IMR-90 (cell line): Measurements from ENCODE around the gene FAT1. TPM values are rescaled to one million over a fixed set of nuclear protein-coding genes. Genes with fewer than 3 reads are reported as not detected.
A peak's percentile ranks its signal among the peaks of the same experiment; 100 is the strongest.

ENCODE experiments used
- ATAC-seq: fragments of 200-7000 bp; cut with Tn5 transposase; 2 replicates; pipeline ENCODE4 v1.9.1; 2020; ENCODE audit warnings: low read depth, mild to moderate bottlenecking, moderate library complexity
- BruUV-seq: library from RNA; stranded (reverse); fragments of 400-500 nt; replicated peaks from 2 replicates; lab custom pipeline; 2021; lab: Mats Ljungman, UMichigan
- CTCF ChIA-PET: fragments of 300-600 bp; formaldehyde crosslinking; extraction: SDS; loops from one replicate; lab custom pipeline; 2021; ENCODE audit warnings: antibody characterized with exemption; lab: Yijun Ruan, JAX
- POLR2A ChIA-PET: fragments of 300-600 bp; sonication (Branson Sonifier 250); formaldehyde crosslinking; loops from one replicate; lab custom pipeline; 2022; ENCODE audit warnings: antibody characterized with exemption; ENCODE audit not compliant: unreplicated experiment; lab: Charles Lee
- DNase-seq: peaks from one replicate; pipeline ENCODE4 v3.0.0; 2013
- H2AFZ ChIP-seq: replicated peaks from 2 replicates; pipeline ENCODE3; 2013; ENCODE audit warnings: low read length, mild to moderate bottlenecking; ENCODE audit not compliant: poor library complexity
- H2AK5ac ChIP-seq: 2 replicates; pipeline ENCODE4 v1.6.1; 2013; ENCODE audit warnings: low read depth, low read length, inconsistent platforms
- H2AK9ac ChIP-seq: replicated peaks from 2 replicates; pipeline ENCODE3; 2013; ENCODE audit warnings: mild to moderate bottlenecking, low read depth, low read length, moderate library complexity; ENCODE audit not compliant: poor library complexity
- H2BK120ac ChIP-seq: 2 replicates; pipeline ENCODE4 v1.6.1; 2013; ENCODE audit warnings: low read depth, low read length, inconsistent platforms
- H2BK15ac ChIP-seq: 3 replicates; pipeline ENCODE4 v1.6.1; 2013; ENCODE audit warnings: low read depth, low read length, inconsistent platforms
- H2BK20ac ChIP-seq: 2 replicates; pipeline ENCODE4 v1.6.1; 2013; ENCODE audit warnings: low read depth, mild to moderate bottlenecking, inconsistent platforms, low read length, moderate library complexity
- H2BK5ac ChIP-seq: 2 replicates; pipeline ENCODE4 v1.6.1; 2013; ENCODE audit warnings: mild to moderate bottlenecking, low read depth, low read length, inconsistent platforms; ENCODE audit not compliant: poor library complexity, severe bottlenecking
- H3K14ac ChIP-seq: replicated peaks from 2 replicates; pipeline ENCODE4 v1.6.1; 2013; ENCODE audit warnings: low read depth, low read length, inconsistent platforms
- H3K18ac ChIP-seq: 2 replicates; pipeline ENCODE4 v1.6.1; 2013; ENCODE audit warnings: low read depth, low read length, control low read depth
- H3K23ac ChIP-seq: 2 replicates; pipeline ENCODE4 v1.6.1; 2013; ENCODE audit warnings: low read depth, low read length, inconsistent platforms
- H3K27ac ChIP-seq: 2 replicates; pipeline ENCODE4 v1.5.1; 2013; ENCODE audit warnings: mild to moderate bottlenecking, control low read depth, low read length; ENCODE audit not compliant: insufficient read depth
- H3K27me3 ChIP-seq: 2 replicates; pipeline ENCODE4 v1.6.1; 2013; ENCODE audit warnings: low read length; ENCODE audit not compliant: control insufficient read depth, insufficient read depth
- H3K36me3 ChIP-seq: 2 replicates; pipeline ENCODE4 v1.6.1; 2013; ENCODE audit warnings: low read length, mixed read lengths; ENCODE audit not compliant: control insufficient read depth, insufficient read depth
- H3K4ac ChIP-seq: 2 replicates; pipeline ENCODE4 v1.6.1; 2013; ENCODE audit warnings: low read depth, low read length, inconsistent platforms
- H3K4me1 ChIP-seq: 2 replicates; pipeline ENCODE4 v1.6.1; 2013; ENCODE audit warnings: low read length, mixed read lengths; ENCODE audit not compliant: control insufficient read depth, insufficient read depth
- H3K4me2 ChIP-seq: 2 replicates; pipeline ENCODE4 v1.6.1; 2013; ENCODE audit warnings: low read depth, mild to moderate bottlenecking, control low read depth, low read length, moderate library complexity
- H3K4me3 ChIP-seq: 2 replicates; pipeline ENCODE4 v1.5.1; 2013; ENCODE audit warnings: low read depth, mild to moderate bottlenecking, control low read depth, low read length, moderate library complexity; ENCODE audit not compliant: insufficient read depth
- H3K56ac ChIP-seq: 2 replicates; pipeline ENCODE4 v1.6.1; 2013; ENCODE audit warnings: low read length, inconsistent platforms; ENCODE audit not compliant: insufficient read depth; ENCODE audit errors: extremely low read depth
- H3K79me1 ChIP-seq, 2 experiments: 2 replicates each; pipeline ENCODE4 v1.6.1; 2013; ENCODE audit warnings: low read length in 2 of 2, inconsistent platforms in 1 of 2, low read depth in 1 of 2
- H3K9ac ChIP-seq: 2 replicates; pipeline ENCODE4 v1.6.1; 2013; ENCODE audit warnings: low read depth, low read length, control low read depth
- H3K9me1 ChIP-seq: 2 replicates; pipeline ENCODE4 v1.6.1; 2013; ENCODE audit warnings: low read length, inconsistent platforms; ENCODE audit not compliant: insufficient read depth
- H3K9me3 ChIP-seq: 2 replicates; pipeline ENCODE4 v1.6.1; 2013; ENCODE audit warnings: low read length; ENCODE audit not compliant: control insufficient read depth, insufficient read depth
- H4K20me1 ChIP-seq: 2 replicates; pipeline ENCODE4 v1.6.1; 2013; ENCODE audit warnings: low read length, inconsistent platforms; ENCODE audit not compliant: insufficient read depth
- H4K5ac ChIP-seq: 2 replicates; pipeline ENCODE4 v1.6.1; 2013; ENCODE audit warnings: mild to moderate bottlenecking, low read depth, low read length, control low read depth
- H4K8ac ChIP-seq, 2 experiments: 2 replicates each; pipeline ENCODE4 v1.6.1; 2013; ENCODE audit warnings: low read depth in 2 of 2, low read length in 2 of 2, control low read depth in 1 of 2, inconsistent platforms in 1 of 2
- H4K91ac ChIP-seq: 2 replicates; pipeline ENCODE4 v1.6.1; 2013; ENCODE audit warnings: low read depth, low read length, inconsistent platforms; ENCODE audit not compliant: insufficient read depth
- BHLHE40 ChIP-seq: fragments of 150-350 bp; IDR thresholded peaks from 2 replicates; pipeline ENCODE4 v1.6.1; 2016; ENCODE audit warnings: mild to moderate bottlenecking, low read depth, low read length
- CEBPB ChIP-seq: IDR thresholded peaks from 2 replicates; pipeline ENCODE4 v1.6.1; 2012; ENCODE audit warnings: low read depth, low read length, improper control_type of control experiment
- CHD1 ChIP-seq: IDR thresholded peaks from 2 replicates; pipeline ENCODE4 v1.6.1; 2012; ENCODE audit warnings: low read depth, low read length, improper control_type of control experiment
- FOS ChIP-seq: fragments of 150-350 bp; IDR thresholded peaks from 2 replicates; pipeline ENCODE4 v1.6.1; 2016; ENCODE audit warnings: low read depth, low read length
- MAFK ChIP-seq: IDR thresholded peaks from 2 replicates; pipeline ENCODE4 v1.6.1; 2012; ENCODE audit warnings: low read depth, low read length, improper control_type of control experiment
- MXI1 ChIP-seq: IDR thresholded peaks from 2 replicates; pipeline ENCODE4 v1.6.1; 2012; ENCODE audit warnings: low read depth, mild to moderate bottlenecking, low read length, moderate library complexity, borderline replicate concordance
- NFE2L2 ChIP-seq: fragments of 150-350 bp; IDR thresholded peaks from 2 replicates; pipeline ENCODE4 v1.6.1; 2016; ENCODE audit warnings: low read depth, mild to moderate bottlenecking, low read length
- POLR2A ChIP-seq: IDR thresholded peaks from 2 replicates; pipeline ENCODE4 v1.6.1; 2012; ENCODE audit warnings: mild to moderate bottlenecking, low read depth, low read length
- RAD21 ChIP-seq: IDR thresholded peaks from 2 replicates; pipeline ENCODE4 v1.6.1; 2012; ENCODE audit warnings: low read length, improper control_type of control experiment
- RCOR1 ChIP-seq: IDR thresholded peaks from 2 replicates; pipeline ENCODE4 v1.6.1; 2012; ENCODE audit warnings: mild to moderate bottlenecking, low read length, improper control_type of control experiment; ENCODE audit not compliant: insufficient replicate concordance
- RFX5 ChIP-seq: IDR thresholded peaks from 2 replicates; pipeline ENCODE4 v1.8.0; 2012; ENCODE audit warnings: low read depth, mild to moderate bottlenecking, low read length, moderate library complexity
- SMC3 ChIP-seq: fragments of 150-350 bp; IDR thresholded peaks from 2 replicates; pipeline ENCODE4 v1.6.1; 2016; ENCODE audit warnings: low read depth, mild to moderate bottlenecking, antibody characterized with exemption, low read length, moderate library complexity
- WGBS, 2 experiments: methylation state at CpG; one replicate each; pipeline versions ENCODE4 v1.1.5 to v1.1.7; 2013; ENCODE audit warnings: missing lambda C conversion rate in 2 of 2; ENCODE audit not compliant: insufficient read length in 1 of 2; ENCODE audit errors: extremely low coverage in 2 of 2; 5-methylcytosine and 5-hydroxymethylcytosine counted together
- dilution Hi-C: fragments of 300-500 bp; cut with HindIII; formaldehyde crosslinking; loops from one replicate; pipeline ENCODE4 v1.14.3; 2018; ENCODE audit warnings: low sequenced_read_pairs; ENCODE audit not compliant: unreplicated experiment
- in situ Hi-C: fragments of 300-500 bp; cut with MboI; formaldehyde crosslinking; loops from 3 replicates; pipeline ENCODE4 v1.14.3; 2019; ENCODE audit warnings: low sequenced_read_pairs, inconsistent platforms, mixed read lengths
- intact Hi-C: fragments of 100-400 bp; cut with micrococcal nuclease; formaldehyde crosslinking; loops from 2 replicates; pipeline ENCODE4 v1.10.0; 2022
- polyA plus RNA-seq, 3 experiments: library from polyadenylated mRNA; depleted of rRNA; stranded (reverse); fragments of >200 nt; gene quantifications; 2 replicates each; pipeline ENCODE4 v1.2.3, GENCODE V29; 2012; ENCODE audit warnings: low replicate concordance in 1 of 3
- total RNA-seq: library from RNA; depleted of rRNA; stranded (reverse); fragments of >200 nt; gene quantifications from 2 replicates; pipeline ENCODE4 v1.2.3, GENCODE V29; 2012
- TF ChIP-seq, protein P1 (sequence below): fragments of 150-350 bp; IDR thresholded peaks from 2 replicates; pipeline ENCODE4 v1.6.1; 2016; ENCODE audit warnings: low read depth, mild to moderate bottlenecking, low read length, moderate library complexity, borderline replicate concordance
- TF ChIP-seq, protein P2 (sequence below): conservative IDR thresholded peaks from 2 replicates; pipeline ENCODE4 v1.5.1; 2012; ENCODE audit warnings: mild to moderate bottlenecking, low read depth, low read length, improper control_type of control experiment

Gene FAT1
- total and polyA plus RNA-seq, 2 of the 4 experiments (the other 2 are of a cell fraction), result 156 to 519 TPM

DNA sequence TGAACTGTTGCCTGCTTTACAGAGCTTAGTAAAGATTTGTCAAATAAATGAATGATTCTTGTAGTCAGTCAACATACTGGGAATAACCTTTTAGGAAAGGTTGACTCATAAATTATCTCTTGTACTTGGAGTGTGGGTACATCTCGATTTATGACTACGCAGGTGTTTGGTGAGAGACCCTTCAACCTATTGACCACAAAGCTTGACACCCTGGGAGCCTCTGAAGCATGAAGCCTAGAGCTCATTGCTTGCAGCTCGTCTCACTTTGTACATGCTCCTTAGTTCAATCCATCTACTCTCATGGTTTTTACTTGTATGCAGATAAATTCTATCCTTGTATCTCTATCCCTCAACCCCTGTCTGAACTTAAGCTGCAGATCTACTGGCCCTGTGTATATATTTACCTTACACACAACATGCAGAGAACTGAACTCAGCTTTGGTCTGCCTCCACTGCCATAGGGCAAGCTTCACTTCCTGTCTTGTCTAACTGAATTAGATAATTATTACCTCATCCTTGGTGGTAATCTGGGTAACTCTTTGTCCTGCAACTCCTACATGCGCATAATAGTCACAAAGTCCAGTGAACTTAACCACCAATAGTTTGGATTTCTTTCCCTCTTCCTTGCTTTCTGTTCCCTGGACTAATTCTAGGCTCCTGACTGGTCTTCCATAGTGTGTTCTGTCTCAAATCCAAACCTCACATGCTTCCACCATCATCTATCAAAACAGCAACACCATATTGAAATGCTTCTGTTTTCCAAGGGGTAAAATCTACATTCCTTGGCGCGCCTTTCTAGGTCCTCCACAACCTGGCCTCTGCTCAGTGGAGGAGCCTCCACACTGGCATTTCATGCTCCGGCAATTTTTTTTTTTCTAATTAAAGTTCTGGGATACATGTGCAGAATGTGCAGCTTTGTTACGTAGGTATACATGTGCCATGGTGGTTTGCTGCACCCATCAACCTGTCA is 32.2 kb upstream of the FAT1 start:
- no peak overlapping the region for H2AK9ac ChIP-seq
- no peak overlapping the region for H3K9ac ChIP-seq
- no peaks in the 10 kb centered on the region for H3K79me1 ChIP-seq
- no peaks in the 10 kb centered on the region for H3K27me3 ChIP-seq
- no peak overlapping the region; the same call in 2 of the 3 replicates for H2BK15ac ChIP-seq
- BruUV-seq, result no TSS peak
- dilution Hi-C loops (no loop called here), in situ Hi-C loops (no loop called here), intact Hi-C loops (no loop called here)
- ChIA-PET POLR2A (no interaction called here), CTCF (interaction anchor here (0.6 to 1.2 kb wide), 2 partner anchors 9 to 75 kb away, joined by 3 read pairs; no protein-coding TSS in a partner anchor)
- H2AFZ ChIP-seq, result no peak overlapping the region
- H3K14ac ChIP-seq, result 0 out of 2 replicates have a peak overlapping the region, but pooled peaks have one; percentile 10
- H4K20me1 ChIP-seq, result no peaks in the 10 kb centered on the region
- H4K8ac ChIP-seq, result no peak overlapping the region
- H4K91ac ChIP-seq, result no peak overlapping the region
- peak overlapping the region; percentile 26; the same call in 1 of the 2 replicates for H4K5ac ChIP-seq
- no peak overlapping the region for H3K23ac ChIP-seq
- no peak overlapping the region for H2BK5ac ChIP-seq
- no peaks in the 10 kb centered on the region for H3K36me3 ChIP-seq
- ATAC-seq (no peak; the same call in 1 of the 2 replicates), DNase-seq (peak; percentile 22)
- no peak overlapping the region for H3K18ac ChIP-seq
- peaks cover 3% of the 10 kb centered on the region for H3K4me1 ChIP-seq
- 100% methylated on average over 2 of the region's 8 CpGs; no CpG with 5 or more reads in 1 of the 2 experiments for WGBS, 2 experiments
- H3K4me3 ChIP-seq, result no peak overlapping the region
- H3K27ac ChIP-seq, result no peak overlapping the region
- H2BK20ac ChIP-seq, result no peak overlapping the region
- H3K4ac ChIP-seq, result no peak overlapping the region
- no peak overlapping the region for H3K56ac ChIP-seq
- H2AK5ac ChIP-seq, result no peak overlapping the region
- no peaks in the 10 kb centered on the region for H3K9me3 ChIP-seq
- H3K9me1 ChIP-seq, result no peaks in the 10 kb centered on the region; the same call in 1 of the 2 replicates
- no peak overlapping the region for H3K4me2 ChIP-seq
- H2BK120ac ChIP-seq, result no peak overlapping the region
- TF ChIP-seq NFE2L2, result no peak
- TF ChIP-seq MAFK, result no peak
- no peak for TF ChIP-seq POLR2A
- TF ChIP-seq BHLHE40, result no peak
- TF ChIP-seq, protein P1, sequence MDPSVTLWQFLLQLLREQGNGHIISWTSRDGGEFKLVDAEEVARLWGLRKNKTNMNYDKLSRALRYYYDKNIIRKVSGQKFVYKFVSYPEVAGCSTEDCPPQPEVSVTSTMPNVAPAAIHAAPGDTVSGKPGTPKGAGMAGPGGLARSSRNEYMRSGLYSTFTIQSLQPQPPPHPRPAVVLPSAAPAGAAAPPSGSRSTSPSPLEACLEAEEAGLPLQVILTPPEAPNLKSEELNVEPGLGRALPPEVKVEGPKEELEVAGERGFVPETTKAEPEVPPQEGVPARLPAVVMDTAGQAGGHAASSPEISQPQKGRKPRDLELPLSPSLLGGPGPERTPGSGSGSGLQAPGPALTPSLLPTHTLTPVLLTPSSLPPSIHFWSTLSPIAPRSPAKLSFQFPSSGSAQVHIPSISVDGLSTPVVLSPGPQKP, result no peak
- TF ChIP-seq CHD1, result no peak
- no peak for TF ChIP-seq RFX5
- TF ChIP-seq FOS, result no peak
- no peak for TF ChIP-seq MXI1
- TF ChIP-seq RAD21, result no peak
- TF ChIP-seq RCOR1, result no peak
- TF ChIP-seq, protein P2, sequence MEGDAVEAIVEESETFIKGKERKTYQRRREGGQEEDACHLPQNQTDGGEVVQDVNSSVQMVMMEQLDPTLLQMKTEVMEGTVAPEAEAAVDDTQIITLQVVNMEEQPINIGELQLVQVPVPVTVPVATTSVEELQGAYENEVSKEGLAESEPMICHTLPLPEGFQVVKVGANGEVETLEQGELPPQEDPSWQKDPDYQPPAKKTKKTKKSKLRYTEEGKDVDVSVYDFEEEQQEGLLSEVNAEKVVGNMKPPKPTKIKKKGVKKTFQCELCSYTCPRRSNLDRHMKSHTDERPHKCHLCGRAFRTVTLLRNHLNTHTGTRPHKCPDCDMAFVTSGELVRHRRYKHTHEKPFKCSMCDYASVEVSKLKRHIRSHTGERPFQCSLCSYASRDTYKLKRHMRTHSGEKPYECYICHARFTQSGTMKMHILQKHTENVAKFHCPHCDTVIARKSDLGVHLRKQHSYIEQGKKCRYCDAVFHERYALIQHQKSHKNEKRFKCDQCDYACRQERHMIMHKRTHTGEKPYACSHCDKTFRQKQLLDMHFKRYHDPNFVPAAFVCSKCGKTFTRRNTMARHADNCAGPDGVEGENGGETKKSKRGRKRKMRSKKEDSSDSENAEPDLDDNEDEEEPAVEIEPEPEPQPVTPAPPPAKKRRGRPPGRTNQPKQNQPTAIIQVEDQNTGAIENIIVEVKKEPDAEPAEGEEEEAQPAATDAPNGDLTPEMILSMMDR, result no peak
- TF ChIP-seq CEBPB, result no peak
- no peak for TF ChIP-seq SMC3
